HEK293T (cell line): ENCODE measurements around the gene TRPT1.

Source experiments
- FOXA1 ChIP-seq: fragments of 450-650 bp; IDR thresholded peaks from 2 replicates; pipeline ENCODE4 v1.6.1; 2016; ENCODE audit warnings: mild to moderate bottlenecking
- LEF1 ChIP-seq: fragments of 450-650 bp; IDR thresholded peaks from 2 replicates; pipeline ENCODE4 v1.6.1; 2017; ENCODE audit warnings: mild to moderate bottlenecking, borderline replicate concordance
- TARDBP ChIP-seq: fragments of 450-650 bp; IDR thresholded peaks from 2 replicates; pipeline ENCODE4 v1.6.1; 2016

GRCh38 chr11:64262271-64263002, 36.5 kb upstream of the TRPT1 start:
- TF ChIP-seq TARDBP (no peak), FOXA1 (no peak), LEF1 (no peak)
